Measurements from ENCODE around the gene TSPAN18.

GRCh38 chr11:44787070-44787469, 60.3 kb downstream of the TSPAN18 start:
- TF ChIP-seq CTCF (IDR thresholded peaks at IDR 0.05) (no peak), POLR2A (IDR thresholded peaks at IDR 0.05; ENCODE audit: low read depth) (no peak)
